Neural cell (in vitro differentiated cells): ENCODE measurements around the gene PKHD1. TPM values are rescaled to one million over a fixed set of nuclear protein-coding genes. Genes with fewer than 3 reads are reported as not detected.

Experiments
- H2AFZ ChIP-seq: fragments of 200-600, 300-800 bp; sonication (generic), shearing (Covaris generic); 2 replicates; pipeline ENCODE4 v1.6.0; 2014; ENCODE audit warnings: low read depth, mild to moderate bottlenecking, antibody characterized with exemption, low read length, moderate library complexity
- H3F3A ChIP-seq: fragments of 200-600 bp; shearing (Covaris generic); 2 replicates; pipeline ENCODE4 v1.6.1; 2016; ENCODE audit warnings: mild to moderate bottlenecking, moderate library complexity, mixed read lengths, antibody characterized with exemption, low read length; ENCODE audit not compliant: insufficient read depth, poor library complexity, severe bottlenecking
- H3K27ac ChIP-seq: fragments of 200-600, 300-800 bp; sonication (generic), shearing (Covaris generic); 2 replicates; pipeline ENCODE4 v1.5.1; 2014; ENCODE audit warnings: mild to moderate bottlenecking, low read length, moderate library complexity
- H3K27me3 ChIP-seq: fragments of 300-800, 200-600 bp; sonication (generic), shearing (Covaris generic); 2 replicates; pipeline ENCODE4 v1.6.0; 2014; ENCODE audit warnings: mild to moderate bottlenecking, low read depth, low read length, moderate library complexity; ENCODE audit not compliant: insufficient read depth
- H3K36me3 ChIP-seq: fragments of 300-800, 200-600 bp; sonication (generic), shearing (Covaris generic); 2 replicates; pipeline ENCODE4 v1.5.1; 2014; ENCODE audit warnings: mild to moderate bottlenecking, antibody characterized with exemption, low read length, moderate library complexity; ENCODE audit not compliant: insufficient read depth
- H3K4me2 ChIP-seq: fragments of 300-800, 200-600 bp; sonication (generic), shearing (Covaris generic); 2 replicates; pipeline ENCODE4 v1.6.0; 2014; ENCODE audit warnings: mild to moderate bottlenecking, low read length
- H3K4me3 ChIP-seq: fragments of 300-800, 200-600 bp; sonication (generic), shearing (Covaris generic); 2 replicates; pipeline ENCODE4 v1.5.1; 2014; ENCODE audit warnings: mild to moderate bottlenecking, low read length, moderate library complexity
- H3K79me2 ChIP-seq: fragments of 200-600 bp; shearing (Covaris generic); replicated peaks from 2 replicates; pipeline ENCODE4 v1.6.0; 2014; ENCODE audit warnings: mild to moderate bottlenecking, low read length, moderate library complexity; ENCODE audit not compliant: insufficient read depth
- H3K9ac ChIP-seq: fragments of 300-800, 200-600 bp; sonication (generic), shearing (Covaris generic); 2 replicates; pipeline ENCODE4 v1.6.1; 2016; ENCODE audit warnings: mild to moderate bottlenecking, low read length, mixed read lengths
- H3K9me2 ChIP-seq: fragments of 200-600 bp; shearing (Covaris generic); 2 replicates; pipeline ENCODE4 v1.6.1; 2016; ENCODE audit warnings: mild to moderate bottlenecking, low read length, mixed read lengths; ENCODE audit not compliant: insufficient read depth
- H3K9me3 ChIP-seq: fragments of 200-600, 300-800 bp; sonication (generic), shearing (Covaris generic); 2 replicates; pipeline ENCODE4 v1.6.1; 2016; ENCODE audit warnings: mild to moderate bottlenecking, mixed run types, low read length, moderate library complexity, mixed read lengths
- H4K20me1 ChIP-seq: fragments of 200-600 bp; shearing (Covaris generic); 2 replicates; pipeline ENCODE4 v1.6.1; 2016; ENCODE audit warnings: mild to moderate bottlenecking, mixed run types; ENCODE audit not compliant: insufficient read depth
- EP300 ChIP-seq: fragments of 450-650 bp; conservative IDR thresholded peaks from 2 replicates; pipeline ENCODE4 v1.6.1; 2014; ENCODE audit warnings: antibody characterized with exemption, mild to moderate bottlenecking, moderate library complexity; ENCODE audit not compliant: poor library complexity, severe bottlenecking
- EZH2 ChIP-seq: fragments of 200-600, 300-800 bp; shearing (Covaris generic), sonication (generic); IDR thresholded peaks from 2 replicates; pipeline ENCODE4 v1.6.1; 2014; ENCODE audit warnings: antibody characterized with exemption, low read length, borderline replicate concordance, mild to moderate bottlenecking; ENCODE audit not compliant: insufficient read depth, poor library complexity, severe bottlenecking
- MXI1 ChIP-seq: fragments of 450-650 bp; conservative IDR thresholded peaks from 2 replicates; pipeline ENCODE4 v1.6.1; 2014; ENCODE audit warnings: antibody characterized with exemption, mild to moderate bottlenecking; ENCODE audit not compliant: poor library complexity, severe bottlenecking
- POLR2AphosphoS5 ChIP-seq: IDR thresholded peaks from 2 replicates; pipeline ENCODE4 v1.6.1; 2012
- RAD21 ChIP-seq: fragments of 450-650 bp; conservative IDR thresholded peaks from 2 replicates; pipeline ENCODE4 v1.6.1; 2014; ENCODE audit warnings: antibody characterized with exemption, mild to moderate bottlenecking, moderate library complexity
- SMC3 ChIP-seq: fragments of 450-650 bp; conservative IDR thresholded peaks from 2 replicates; pipeline ENCODE4 v1.6.1; 2014; ENCODE audit warnings: antibody characterized with exemption, mild to moderate bottlenecking, moderate library complexity; ENCODE audit not compliant: poor library complexity
- TAF1 ChIP-seq: IDR thresholded peaks from 2 replicates; pipeline ENCODE4 v1.6.1; 2012; ENCODE audit warnings: low read depth
- polyA plus RNA-seq: library from polyadenylated mRNA; depleted of rRNA; stranded (reverse); fragments of >200 nt; gene quantifications from 2 replicates; pipeline ENCODE4 v1.2.3, GENCODE V29; 2014
- TF ChIP-seq, protein P1 (sequence below): IDR thresholded peaks from 2 replicates; pipeline ENCODE4 v1.6.1; 2012; ENCODE audit warnings: borderline replicate concordance
- TF ChIP-seq, protein P2 (sequence below): fragments of 450-650 bp; IDR thresholded peaks from 2 replicates; pipeline ENCODE4 v1.5.1; 2014; ENCODE audit warnings: antibody characterized with exemption, mild to moderate bottlenecking, moderate library complexity; ENCODE audit not compliant: poor library complexity, severe bottlenecking

The PKHD1 gene
- polyA plus RNA-seq, 1 donor from 2014 or later: not detected

DNA sequence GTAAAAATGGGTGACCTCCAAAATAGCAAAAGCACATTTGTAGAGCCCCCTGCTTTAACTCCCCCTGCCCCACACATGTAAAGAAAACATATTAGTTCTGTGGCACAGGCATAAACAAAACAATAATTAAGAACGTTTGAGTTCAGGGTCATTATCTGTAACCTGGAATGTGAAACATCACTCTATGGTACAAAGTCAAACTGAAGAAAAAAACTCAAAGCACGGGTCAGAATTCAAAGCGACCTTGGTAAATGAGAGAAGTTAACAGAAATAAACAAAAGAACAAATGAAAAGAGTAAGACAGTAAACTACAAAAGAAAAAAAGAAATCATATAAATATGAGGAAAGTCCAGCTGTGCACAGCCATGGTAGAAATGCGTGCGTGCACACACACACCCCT lies 67.5 kb downstream of the PKHD1 start:
- no peak overlapping the region for H2AFZ ChIP-seq
- H3K4me3 ChIP-seq: no peak overlapping the region
- no peaks in the 10 kb centered on the region for H3K36me3 ChIP-seq
- H3K9me3 ChIP-seq: no peaks in the 10 kb centered on the region
- no peaks in the 10 kb centered on the region for H3K79me2 ChIP-seq
- H3K27me3 ChIP-seq: no peaks in the 10 kb centered on the region
- H4K20me1 ChIP-seq: no peaks in the 10 kb centered on the region
- no peak overlapping the region for H3K27ac ChIP-seq
- no peak overlapping the region for H3K4me2 ChIP-seq
- H3K9me2 ChIP-seq: no peaks in the 10 kb centered on the region
- H3K9ac ChIP-seq: no peak overlapping the region
- H3F3A ChIP-seq: no peaks in the 10 kb centered on the region
- TF ChIP-seq, protein P1, sequence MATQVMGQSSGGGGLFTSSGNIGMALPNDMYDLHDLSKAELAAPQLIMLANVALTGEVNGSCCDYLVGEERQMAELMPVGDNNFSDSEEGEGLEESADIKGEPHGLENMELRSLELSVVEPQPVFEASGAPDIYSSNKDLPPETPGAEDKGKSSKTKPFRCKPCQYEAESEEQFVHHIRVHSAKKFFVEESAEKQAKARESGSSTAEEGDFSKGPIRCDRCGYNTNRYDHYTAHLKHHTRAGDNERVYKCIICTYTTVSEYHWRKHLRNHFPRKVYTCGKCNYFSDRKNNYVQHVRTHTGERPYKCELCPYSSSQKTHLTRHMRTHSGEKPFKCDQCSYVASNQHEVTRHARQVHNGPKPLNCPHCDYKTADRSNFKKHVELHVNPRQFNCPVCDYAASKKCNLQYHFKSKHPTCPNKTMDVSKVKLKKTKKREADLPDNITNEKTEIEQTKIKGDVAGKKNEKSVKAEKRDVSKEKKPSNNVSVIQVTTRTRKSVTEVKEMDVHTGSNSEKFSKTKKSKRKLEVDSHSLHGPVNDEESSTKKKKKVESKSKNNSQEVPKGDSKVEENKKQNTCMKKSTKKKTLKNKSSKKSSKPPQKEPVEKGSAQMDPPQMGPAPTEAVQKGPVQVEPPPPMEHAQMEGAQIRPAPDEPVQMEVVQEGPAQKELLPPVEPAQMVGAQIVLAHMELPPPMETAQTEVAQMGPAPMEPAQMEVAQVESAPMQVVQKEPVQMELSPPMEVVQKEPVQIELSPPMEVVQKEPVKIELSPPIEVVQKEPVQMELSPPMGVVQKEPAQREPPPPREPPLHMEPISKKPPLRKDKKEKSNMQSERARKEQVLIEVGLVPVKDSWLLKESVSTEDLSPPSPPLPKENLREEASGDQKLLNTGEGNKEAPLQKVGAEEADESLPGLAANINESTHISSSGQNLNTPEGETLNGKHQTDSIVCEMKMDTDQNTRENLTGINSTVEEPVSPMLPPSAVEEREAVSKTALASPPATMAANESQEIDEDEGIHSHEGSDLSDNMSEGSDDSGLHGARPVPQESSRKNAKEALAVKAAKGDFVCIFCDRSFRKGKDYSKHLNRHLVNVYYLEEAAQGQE: no peak
- TF ChIP-seq SMC3: no peak
- no peak for TF ChIP-seq TAF1
- no peak for TF ChIP-seq RAD21
- TF ChIP-seq MXI1: no peak
- TF ChIP-seq POLR2AphosphoS5: no peak
- TF ChIP-seq, protein P2, sequence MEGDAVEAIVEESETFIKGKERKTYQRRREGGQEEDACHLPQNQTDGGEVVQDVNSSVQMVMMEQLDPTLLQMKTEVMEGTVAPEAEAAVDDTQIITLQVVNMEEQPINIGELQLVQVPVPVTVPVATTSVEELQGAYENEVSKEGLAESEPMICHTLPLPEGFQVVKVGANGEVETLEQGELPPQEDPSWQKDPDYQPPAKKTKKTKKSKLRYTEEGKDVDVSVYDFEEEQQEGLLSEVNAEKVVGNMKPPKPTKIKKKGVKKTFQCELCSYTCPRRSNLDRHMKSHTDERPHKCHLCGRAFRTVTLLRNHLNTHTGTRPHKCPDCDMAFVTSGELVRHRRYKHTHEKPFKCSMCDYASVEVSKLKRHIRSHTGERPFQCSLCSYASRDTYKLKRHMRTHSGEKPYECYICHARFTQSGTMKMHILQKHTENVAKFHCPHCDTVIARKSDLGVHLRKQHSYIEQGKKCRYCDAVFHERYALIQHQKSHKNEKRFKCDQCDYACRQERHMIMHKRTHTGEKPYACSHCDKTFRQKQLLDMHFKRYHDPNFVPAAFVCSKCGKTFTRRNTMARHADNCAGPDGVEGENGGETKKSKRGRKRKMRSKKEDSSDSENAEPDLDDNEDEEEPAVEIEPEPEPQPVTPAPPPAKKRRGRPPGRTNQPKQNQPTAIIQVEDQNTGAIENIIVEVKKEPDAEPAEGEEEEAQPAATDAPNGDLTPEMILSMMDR: no peak
- no peak for TF ChIP-seq EP300
- no peak for TF ChIP-seq EZH2

DNA sequence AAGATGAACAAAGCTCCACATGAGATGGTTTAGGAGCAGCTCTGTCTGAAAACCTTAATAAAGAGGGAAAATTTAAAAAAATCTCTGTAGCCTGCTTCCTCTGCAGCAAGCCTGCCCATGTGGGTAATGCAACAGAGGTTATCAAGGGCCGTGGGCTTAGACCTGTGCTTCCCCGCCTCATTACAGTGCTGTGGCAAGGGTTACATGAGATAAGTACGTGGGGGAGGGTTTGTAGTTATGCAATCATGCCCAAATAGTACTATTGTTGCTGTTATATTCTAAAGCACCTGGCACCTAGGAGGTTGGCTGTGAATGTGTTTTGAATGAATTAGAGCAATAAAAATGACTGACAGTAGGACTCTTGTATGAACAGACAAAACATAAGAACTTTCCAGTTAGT lies 68.3 kb downstream of the PKHD1 start:
- no peak overlapping the region for H3K27ac ChIP-seq
- H3K36me3 ChIP-seq: no peaks in the 10 kb centered on the region
- H2AFZ ChIP-seq: no peak overlapping the region
- no peaks in the 10 kb centered on the region for H3K9me3 ChIP-seq
- no peak overlapping the region for H3K4me2 ChIP-seq
- no peaks in the 10 kb centered on the region for H3K79me2 ChIP-seq
- TF ChIP-seq, protein P1: no peak
- H3K9ac ChIP-seq: no peak overlapping the region
- H3F3A ChIP-seq: no peaks in the 10 kb centered on the region
- H3K9me2 ChIP-seq: no peaks in the 10 kb centered on the region
- H3K4me3 ChIP-seq: no peak overlapping the region
- H3K27me3 ChIP-seq: no peaks in the 10 kb centered on the region
- no peaks in the 10 kb centered on the region for H4K20me1 ChIP-seq
